ENCODE measurements around the gene MCF2L2. TPM values are rescaled to one million over a fixed set of nuclear protein-coding genes. Genes with fewer than 3 reads are reported as not detected.

MCF2L2 gene
- total RNA-seq, 1 experiment from 2014 or later = 1.7 TPM

DNA sequence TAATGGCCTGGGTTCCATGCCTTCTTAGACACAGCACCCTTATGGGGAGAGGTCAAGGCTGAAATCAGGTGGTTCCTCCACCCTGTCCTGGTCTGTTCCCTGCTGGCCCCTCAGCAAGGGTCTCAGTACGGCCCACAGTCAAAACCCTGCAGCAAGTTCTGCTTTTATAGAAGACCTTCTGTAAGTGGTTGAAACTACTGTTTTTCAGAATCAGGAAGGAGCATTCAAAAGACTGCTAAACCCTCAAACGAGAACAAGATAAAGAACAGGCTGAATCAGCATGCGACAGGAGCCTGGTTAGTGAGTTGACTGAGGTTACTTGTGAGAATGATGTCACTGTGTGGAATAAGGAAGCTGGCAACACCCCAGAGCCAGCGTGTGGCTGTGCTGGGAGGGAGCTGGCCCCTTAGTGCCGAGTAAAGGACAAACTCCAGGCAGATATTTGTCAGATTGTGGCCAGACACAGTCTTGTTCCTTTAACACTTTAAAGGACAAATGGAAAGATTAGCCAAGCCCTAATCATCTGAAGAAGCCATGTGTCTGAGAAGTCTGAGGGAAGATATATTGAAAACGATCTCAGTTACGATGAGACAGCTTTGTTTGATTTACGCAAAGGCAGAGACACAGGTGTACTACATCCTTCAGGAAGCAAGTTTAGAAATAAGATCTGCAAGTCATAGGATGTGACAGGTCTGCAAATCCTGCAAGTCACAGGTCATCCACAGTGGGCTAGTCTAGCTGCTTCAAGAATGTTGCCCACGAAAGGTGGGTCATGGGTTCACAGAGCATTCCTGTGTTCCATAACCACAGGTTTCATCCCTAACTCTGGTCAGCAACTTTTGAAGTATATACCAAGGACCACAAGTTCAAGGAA lies 121.4 kb downstream of the MCF2L2 start:
- Histone ChIP-seq H3K9me2 (ENCODE audit: insufficient read depth) (no peaks in the 10 kb centered on the region), H3K27ac (peak overlapping the region; percentile 94), H3K36me3 (ENCODE audit: low read depth) (no peaks in the 10 kb centered on the region), H3K4me3 (peak overlapping the region; percentile 43), H3K27me3 (ENCODE audit: insufficient read depth, low read depth) (no peaks in the 10 kb centered on the region), H3K79me2 (ENCODE audit: low read depth) (no peaks in the 10 kb centered on the region), H2AFZ (peak overlapping the region; percentile 68), H4K20me1 (ENCODE audit: insufficient read depth) (no peaks in the 10 kb centered on the region), H3K9me3 (ENCODE audit: insufficient read depth, low read depth) (no peaks in the 10 kb centered on the region), H3F3A (ENCODE audit: insufficient read depth, low read depth) (peaks cover 39% of the 10 kb centered on the region), H3K4me1 (replicated peaks; ENCODE audit: insufficient read depth) (peaks cover 67% of the 10 kb centered on the region), H3K4me2 (peak overlapping the region; percentile 74)
- DNase-seq = peak; percentile 86 to 99
- no peak for TF ChIP-seq EZH2 (IDR thresholded peaks at IDR 0.05; ENCODE audit: low read depth)
- TF ChIP-seq, protein P1, sequence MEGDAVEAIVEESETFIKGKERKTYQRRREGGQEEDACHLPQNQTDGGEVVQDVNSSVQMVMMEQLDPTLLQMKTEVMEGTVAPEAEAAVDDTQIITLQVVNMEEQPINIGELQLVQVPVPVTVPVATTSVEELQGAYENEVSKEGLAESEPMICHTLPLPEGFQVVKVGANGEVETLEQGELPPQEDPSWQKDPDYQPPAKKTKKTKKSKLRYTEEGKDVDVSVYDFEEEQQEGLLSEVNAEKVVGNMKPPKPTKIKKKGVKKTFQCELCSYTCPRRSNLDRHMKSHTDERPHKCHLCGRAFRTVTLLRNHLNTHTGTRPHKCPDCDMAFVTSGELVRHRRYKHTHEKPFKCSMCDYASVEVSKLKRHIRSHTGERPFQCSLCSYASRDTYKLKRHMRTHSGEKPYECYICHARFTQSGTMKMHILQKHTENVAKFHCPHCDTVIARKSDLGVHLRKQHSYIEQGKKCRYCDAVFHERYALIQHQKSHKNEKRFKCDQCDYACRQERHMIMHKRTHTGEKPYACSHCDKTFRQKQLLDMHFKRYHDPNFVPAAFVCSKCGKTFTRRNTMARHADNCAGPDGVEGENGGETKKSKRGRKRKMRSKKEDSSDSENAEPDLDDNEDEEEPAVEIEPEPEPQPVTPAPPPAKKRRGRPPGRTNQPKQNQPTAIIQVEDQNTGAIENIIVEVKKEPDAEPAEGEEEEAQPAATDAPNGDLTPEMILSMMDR (conservative IDR thresholded peaks at IDR 0.05) = no peak
- intact Hi-C loops (cut with micrococcal nuclease; ENCODE audit: unreplicated experiment) = loop anchor here (1.0 kb wide), 8 partner anchors 8 to 123 kb away; partner anchors contain the start of gene B3GNT5
- ChIA-PET CTCF (interaction anchor here (0.6 to 1.3 kb wide), 4 partner anchors 41 to 122 kb away, joined by 3 to 4 read pairs (median 4); no protein-coding TSS in a partner anchor), POLR2A (ENCODE audit: unreplicated experiment) (interaction anchor here (0.6 to 1.3 kb wide), 6 partner anchors 12 to 569 kb away, joined by 3 to 16 read pairs (median 4); no protein-coding TSS in a partner anchor)
- BruUV-seq (replicated peaks) = TSS peak; percentile 96

DNA sequence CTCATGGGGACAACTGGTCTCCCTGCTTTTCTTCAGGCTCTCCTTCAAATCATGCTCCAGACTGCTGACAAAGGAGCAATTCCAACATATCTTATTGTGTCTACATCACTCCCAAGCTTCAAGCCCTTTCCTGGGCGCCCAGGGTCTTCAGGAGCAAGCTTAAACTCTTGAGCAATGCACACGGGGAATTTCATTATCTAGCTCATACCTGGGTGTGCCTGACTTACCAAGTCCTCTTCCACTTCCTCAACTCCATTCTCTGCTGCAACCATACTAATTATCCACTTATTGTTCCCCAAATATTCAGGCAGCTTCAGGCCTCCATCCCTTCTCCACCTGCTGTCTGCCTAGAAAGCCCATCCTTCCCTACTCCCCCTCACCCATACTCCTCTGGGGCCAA lies 124.7 kb downstream of the MCF2L2 start:
- BruUV-seq (replicated peaks) = no TSS peak
- no peak overlapping the region; the same call in 1 of the 2 replicates for H2AFZ ChIP-seq
- H3K27ac ChIP-seq = peak overlapping the region; percentile 68
- no peak overlapping the region for H3K4me3 ChIP-seq
- H3K4me1 ChIP-seq (replicated peaks; ENCODE audit: insufficient read depth) = peaks cover 71% of the 10 kb centered on the region
- H3K9me2 ChIP-seq (ENCODE audit: insufficient read depth) = no peaks in the 10 kb centered on the region
- no peaks in the 10 kb centered on the region for H3K27me3 ChIP-seq (ENCODE audit: insufficient read depth, low read depth)
- H3K79me2 ChIP-seq (ENCODE audit: low read depth) = no peaks in the 10 kb centered on the region
- no peaks in the 10 kb centered on the region for H3K36me3 ChIP-seq (ENCODE audit: low read depth)
- H3K4me2 ChIP-seq = peak overlapping the region; percentile 44
- DNase-seq = peak in 1 of 2 experiments; percentile 55
- intact Hi-C loops (cut with micrococcal nuclease; ENCODE audit: unreplicated experiment) = no loop called here
- peaks cover 36% of the 10 kb centered on the region for H3F3A ChIP-seq (ENCODE audit: insufficient read depth, low read depth)
- H4K20me1 ChIP-seq (ENCODE audit: insufficient read depth) = no peaks in the 10 kb centered on the region
- CTCF ChIA-PET = interaction anchor here (0.6 to 0.7 kb wide), 3 partner anchors 13 to 226 kb away, joined by 3 to 4 read pairs (median 3); partner anchors contain the start of gene LAMP3
- TF ChIP-seq, protein P1 (conservative IDR thresholded peaks at IDR 0.05) = no peak
- TF ChIP-seq EZH2 (IDR thresholded peaks at IDR 0.05; ENCODE audit: low read depth) = no peak
- POLR2A ChIA-PET (ENCODE audit: unreplicated experiment) = interaction anchor here (0.6 kb wide), 1 partner anchor 13 kb away, joined by 7 read pairs; no protein-coding TSS in a partner anchor
- H3K9me3 ChIP-seq (ENCODE audit: insufficient read depth, low read depth) = no peaks in the 10 kb centered on the region

DNA sequence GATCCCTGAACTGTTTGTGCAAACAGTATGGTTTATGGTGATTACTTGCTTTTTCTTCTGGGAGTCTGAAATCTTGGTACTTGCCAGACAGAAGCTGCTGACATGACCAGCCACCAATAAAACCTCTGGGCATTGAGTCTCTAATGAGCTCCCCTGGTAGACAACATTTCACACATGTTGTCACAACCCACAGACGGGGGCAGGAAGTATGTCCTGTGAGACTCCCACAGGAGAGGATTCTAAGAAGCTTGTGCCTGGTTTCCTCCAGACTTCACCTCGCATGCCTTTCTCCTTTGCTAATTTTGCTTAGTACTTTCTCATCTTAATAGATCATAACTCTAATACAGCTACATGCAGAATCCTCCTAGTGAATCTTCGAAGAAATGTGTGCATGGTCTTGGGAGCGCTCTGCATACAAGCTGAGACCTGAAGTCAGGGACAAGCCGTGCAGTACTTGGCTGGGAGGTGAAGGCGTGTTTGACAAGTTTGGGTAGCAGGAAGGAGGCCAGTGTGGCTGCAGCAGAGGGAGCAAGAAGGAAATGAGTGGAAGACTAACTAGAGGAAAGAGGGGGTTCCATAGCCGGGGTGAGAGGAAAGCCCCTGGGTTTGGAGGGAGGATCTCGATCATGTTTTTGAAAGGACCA lies 126.4 kb downstream of the MCF2L2 start:
- H3K4me3 ChIP-seq = no peak overlapping the region
- no peak overlapping the region for H3K27ac ChIP-seq
- no peak overlapping the region for H2AFZ ChIP-seq
- BruUV-seq (replicated peaks) = no TSS peak
- H3K36me3 ChIP-seq (ENCODE audit: low read depth) = peaks cover 9% of the 10 kb centered on the region; the same call in 1 of the 2 replicates
- no peaks in the 10 kb centered on the region for H3K79me2 ChIP-seq (ENCODE audit: low read depth)
- no peak for TF ChIP-seq EZH2 (IDR thresholded peaks at IDR 0.05; ENCODE audit: low read depth)
- TF ChIP-seq, protein P1 (conservative IDR thresholded peaks at IDR 0.05) = no peak
- H3K4me2 ChIP-seq = no peak overlapping the region
- H3K4me1 ChIP-seq (replicated peaks; ENCODE audit: insufficient read depth) = peaks cover 57% of the 10 kb centered on the region
- H3K9me2 ChIP-seq (ENCODE audit: insufficient read depth) = no peaks in the 10 kb centered on the region
- H4K20me1 ChIP-seq (ENCODE audit: insufficient read depth) = no peaks in the 10 kb centered on the region
- POLR2A ChIA-PET (ENCODE audit: unreplicated experiment) = no interaction called here
- no peak for DNase-seq
- H3K27me3 ChIP-seq (ENCODE audit: insufficient read depth, low read depth) = no peaks in the 10 kb centered on the region
- H3K9me3 ChIP-seq (ENCODE audit: insufficient read depth, low read depth) = no peaks in the 10 kb centered on the region
- peaks cover 19% of the 10 kb centered on the region for H3F3A ChIP-seq (ENCODE audit: insufficient read depth, low read depth)
- CTCF ChIA-PET = no interaction called here
- intact Hi-C loops (cut with micrococcal nuclease; ENCODE audit: unreplicated experiment) = no loop called here
